Measurements from ENCODE around the gene PARP9. TPM values are rescaled to one million over a fixed set of nuclear protein-coding genes. Genes with fewer than 3 reads are reported as not detected.
"Not testable (repeated sequence)": the region's sequence is repeated elsewhere in the genome, so short reads cannot be mapped to it uniquely, and the experiment has no call there.

PARP9 gene
- total and polyA plus RNA-seq, 7 donors: 6.5 to 18.9 (median 10.8) TPM

GRCh38 chr3:122577409-122578031, 13.4 kb upstream of the PARP9 start, which contains the start of gene PARP15:
Gene PARP15 (plus strand): TSS chr3:122577650. CDS start chr3:122577668, 18 bp downstream.
- WGBS, 3 donors: 9 to 13% (median 11%) methylated on average over 29 to 40 of the region's 40 CpGs
- Histone ChIP-seq H3K27me3 (ENCODE audit: insufficient read depth in 3 of 3, low read length in 2 of 3) (no peaks in the 10 kb centered on the region), H3K9me3 (peaks cover 13% of the 10 kb centered on the region), H3K36me3 (ENCODE audit: insufficient read depth in 1 of 2, low read depth in 1 of 2) (peaks cover 0 to 2% of the 10 kb centered on the region in 2 donors), H3K4me1 (peaks cover 15% of the 10 kb centered on the region), H3K4me3 (peak within 1 kb of the TSS; percentile 64), H3K27ac (no peak within 1 kb of the TSS)
- DNase-seq (peak; percentile 15 to 49), ATAC-seq (peak; percentile 33 to 61 (median 55))
- intact Hi-C loops (cut with DNase I): no loop called here
- TF ChIP-seq, protein P1, sequence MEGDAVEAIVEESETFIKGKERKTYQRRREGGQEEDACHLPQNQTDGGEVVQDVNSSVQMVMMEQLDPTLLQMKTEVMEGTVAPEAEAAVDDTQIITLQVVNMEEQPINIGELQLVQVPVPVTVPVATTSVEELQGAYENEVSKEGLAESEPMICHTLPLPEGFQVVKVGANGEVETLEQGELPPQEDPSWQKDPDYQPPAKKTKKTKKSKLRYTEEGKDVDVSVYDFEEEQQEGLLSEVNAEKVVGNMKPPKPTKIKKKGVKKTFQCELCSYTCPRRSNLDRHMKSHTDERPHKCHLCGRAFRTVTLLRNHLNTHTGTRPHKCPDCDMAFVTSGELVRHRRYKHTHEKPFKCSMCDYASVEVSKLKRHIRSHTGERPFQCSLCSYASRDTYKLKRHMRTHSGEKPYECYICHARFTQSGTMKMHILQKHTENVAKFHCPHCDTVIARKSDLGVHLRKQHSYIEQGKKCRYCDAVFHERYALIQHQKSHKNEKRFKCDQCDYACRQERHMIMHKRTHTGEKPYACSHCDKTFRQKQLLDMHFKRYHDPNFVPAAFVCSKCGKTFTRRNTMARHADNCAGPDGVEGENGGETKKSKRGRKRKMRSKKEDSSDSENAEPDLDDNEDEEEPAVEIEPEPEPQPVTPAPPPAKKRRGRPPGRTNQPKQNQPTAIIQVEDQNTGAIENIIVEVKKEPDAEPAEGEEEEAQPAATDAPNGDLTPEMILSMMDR (IDR thresholded peaks at IDR 0.05): no peak

DNA sequence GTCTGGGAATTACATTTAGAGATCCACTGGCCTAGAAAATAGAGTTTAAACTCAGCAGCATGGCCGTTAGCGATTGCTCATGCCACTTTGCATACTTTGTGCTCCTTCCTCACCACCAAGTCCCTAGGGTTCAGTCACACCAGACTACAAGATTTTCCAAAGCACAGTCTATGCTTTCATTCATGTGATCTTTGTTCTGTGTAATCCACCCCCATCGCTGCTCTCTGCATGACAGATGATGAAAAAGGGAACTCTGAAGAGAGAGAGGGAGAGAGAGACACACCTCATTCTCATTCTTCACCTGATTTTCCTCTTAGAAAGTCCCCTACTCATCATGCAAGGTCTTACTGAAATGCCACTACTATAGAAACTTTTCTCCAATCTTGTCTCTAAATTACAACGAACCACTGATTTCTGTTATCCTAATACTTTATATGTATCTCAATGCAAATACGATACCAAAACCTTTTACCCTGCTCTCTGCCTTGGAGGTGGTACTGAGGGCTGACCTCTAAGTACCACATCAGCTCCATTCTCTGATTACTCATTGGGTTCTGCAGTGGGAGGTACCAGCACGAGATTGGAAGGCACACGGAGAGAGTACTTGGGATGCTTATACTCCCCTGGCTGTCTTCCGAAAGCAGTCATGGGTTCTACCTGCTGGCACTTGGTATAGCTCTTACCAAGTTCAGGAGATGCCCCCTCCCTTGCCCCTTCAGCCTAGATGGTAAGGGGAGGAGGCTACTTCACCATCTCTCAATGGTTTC, 12.3 kb upstream of the PARP9 start:
- Histone ChIP-seq H3K4me3 (no peak overlapping the region), H3K9me3 (peaks cover under 1% of the 10 kb centered on the region), H3K27me3 (ENCODE audit: insufficient read depth in 3 of 3, low read length in 2 of 3) (no peaks in the 10 kb centered on the region), H3K4me1 (peaks cover 15% of the 10 kb centered on the region), H3K27ac (no peak overlapping the region), H3K36me3 (ENCODE audit: insufficient read depth in 1 of 2, low read depth in 1 of 2) (peaks cover 0 to 13% of the 10 kb centered on the region in 2 donors)
- TF ChIP-seq, protein P1 (IDR thresholded peaks at IDR 0.05): no peak
- WGBS, 3 donors: 52 to 68% (median 67%) methylated on average over 8 of the region's 8 CpGs
- intact Hi-C loops (cut with DNase I): no loop called here
- no peak for ATAC-seq
- DNase-seq: no peak

DNA sequence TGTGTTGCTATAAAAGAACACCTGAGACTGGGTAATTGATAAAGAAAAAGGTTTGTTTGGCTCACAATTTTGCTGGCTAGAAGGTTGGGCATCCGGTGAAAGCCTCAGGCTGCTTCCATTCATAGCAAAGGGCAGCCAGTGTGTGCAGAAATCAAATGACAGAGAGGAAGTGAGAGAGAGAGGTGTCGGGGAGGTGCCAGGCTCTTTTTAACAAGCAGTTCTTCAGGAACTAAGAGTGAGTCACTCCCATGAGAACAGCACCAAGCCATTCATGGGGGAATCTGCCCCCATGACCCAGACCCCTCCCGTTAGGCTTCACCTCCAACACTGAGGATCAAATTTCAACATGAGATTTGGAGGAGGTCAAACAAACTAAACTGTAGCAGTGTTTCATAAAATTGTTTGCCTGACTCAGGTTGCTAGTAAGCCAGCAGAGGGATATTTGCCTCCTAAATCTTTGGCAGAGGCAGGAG, 8.9 kb upstream of the PARP9 start:
- TF ChIP-seq, protein P1 (IDR thresholded peaks at IDR 0.05): no peak
- H3K9me3 ChIP-seq: no peaks in the 10 kb centered on the region
- H3K4me3 ChIP-seq: no peak overlapping the region
- ATAC-seq (peak; percentile 33 to 94 (median 72)), DNase-seq (no peak)
- peaks cover 4% of the 10 kb centered on the region for H3K4me1 ChIP-seq
- WGBS, 3 donors: 28 to 38% (median 34%) methylated on average over 3 of the region's 3 CpGs
- no peaks in the 10 kb centered on the region for H3K27me3 ChIP-seq (ENCODE audit: insufficient read depth in 3 of 3, low read length in 2 of 3)
- intact Hi-C loops (cut with DNase I): no loop called here
- peaks cover 3 to 40% of the 10 kb centered on the region in 2 donors for H3K36me3 ChIP-seq (ENCODE audit: insufficient read depth in 1 of 2, low read depth in 1 of 2)
- no peak overlapping the region for H3K27ac ChIP-seq

GRCh38 chr3:122568755-122569154, 4.7 kb upstream of the PARP9 start:
- Histone ChIP-seq H3K36me3 (ENCODE audit: insufficient read depth in 1 of 2, low read depth in 1 of 2) (peaks cover 6 to 65% of the 10 kb centered on the region in 2 donors), H3K9me3 (no peaks in the 10 kb centered on the region), H3K27ac (no peak overlapping the region), H3K4me1 (peaks cover 4% of the 10 kb centered on the region), H3K4me3 (no peak overlapping the region), H3K27me3 (ENCODE audit: insufficient read depth in 3 of 3, low read length in 2 of 3) (no peaks in the 10 kb centered on the region)
- DNase-seq (no peak), ATAC-seq (no peak)
- intact Hi-C loops (cut with DNase I): no loop called here
- WGBS, 3 donors: 78 to 83% (median 81%) methylated on average over 3 of the region's 3 CpGs
- TF ChIP-seq, protein P1 (IDR thresholded peaks at IDR 0.05): no peak

DNA sequence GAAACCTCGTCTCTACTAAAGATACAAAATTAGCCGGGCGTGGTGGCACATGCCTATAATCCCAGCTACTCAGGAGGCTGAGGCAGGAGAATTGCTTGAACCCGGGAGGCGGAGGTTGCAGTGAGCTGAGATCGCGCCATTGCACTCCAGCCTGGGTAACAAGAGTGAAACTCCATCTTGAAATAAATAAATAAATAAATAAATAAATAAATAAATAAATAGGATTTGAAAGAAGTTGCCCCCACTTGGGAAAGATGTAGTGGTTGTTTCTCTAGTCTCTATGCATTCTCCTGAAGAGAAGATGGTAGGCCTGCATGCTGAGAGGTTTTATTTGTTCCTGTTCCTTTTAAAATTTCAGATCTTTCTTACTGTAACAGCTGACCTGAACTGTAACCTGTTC, 4.0 kb upstream of the PARP9 start:
- H3K27ac ChIP-seq; ATAC-seq; H3K4me1 ChIP-seq; intact Hi-C loops (cut with DNase I); H3K4me3 ChIP-seq; H3K9me3 ChIP-seq; DNase-seq; H3K27me3 ChIP-seq (ENCODE audit: insufficient read depth in 3 of 3, low read length in 2 of 3): not testable (repeated sequence)
- peaks cover 6 to 65% of the 10 kb centered on the region in 2 donors for H3K36me3 ChIP-seq (ENCODE audit: insufficient read depth in 1 of 2, low read depth in 1 of 2)
- 94 to 98% (median 98%) methylated on average over 6 to 7 of the region's 7 CpGs for WGBS, 3 donors
